Stimulated activated CD4-positive, alpha-beta T cell treated with anti-CD3 and anti-CD28 coated beads, TNF-alpha, amount 100 ng/mL, for 24 hours (primary cell): ENCODE data around the gene TDRD7.

Source experiments
- DNase-seq, 3 experiments: peaks; one replicate each; pipeline ENCODE4 v3.0.0-alpha.2; 2020; ENCODE audit warnings: low read depth in 3 of 3

The TDRD7 gene

DNA sequence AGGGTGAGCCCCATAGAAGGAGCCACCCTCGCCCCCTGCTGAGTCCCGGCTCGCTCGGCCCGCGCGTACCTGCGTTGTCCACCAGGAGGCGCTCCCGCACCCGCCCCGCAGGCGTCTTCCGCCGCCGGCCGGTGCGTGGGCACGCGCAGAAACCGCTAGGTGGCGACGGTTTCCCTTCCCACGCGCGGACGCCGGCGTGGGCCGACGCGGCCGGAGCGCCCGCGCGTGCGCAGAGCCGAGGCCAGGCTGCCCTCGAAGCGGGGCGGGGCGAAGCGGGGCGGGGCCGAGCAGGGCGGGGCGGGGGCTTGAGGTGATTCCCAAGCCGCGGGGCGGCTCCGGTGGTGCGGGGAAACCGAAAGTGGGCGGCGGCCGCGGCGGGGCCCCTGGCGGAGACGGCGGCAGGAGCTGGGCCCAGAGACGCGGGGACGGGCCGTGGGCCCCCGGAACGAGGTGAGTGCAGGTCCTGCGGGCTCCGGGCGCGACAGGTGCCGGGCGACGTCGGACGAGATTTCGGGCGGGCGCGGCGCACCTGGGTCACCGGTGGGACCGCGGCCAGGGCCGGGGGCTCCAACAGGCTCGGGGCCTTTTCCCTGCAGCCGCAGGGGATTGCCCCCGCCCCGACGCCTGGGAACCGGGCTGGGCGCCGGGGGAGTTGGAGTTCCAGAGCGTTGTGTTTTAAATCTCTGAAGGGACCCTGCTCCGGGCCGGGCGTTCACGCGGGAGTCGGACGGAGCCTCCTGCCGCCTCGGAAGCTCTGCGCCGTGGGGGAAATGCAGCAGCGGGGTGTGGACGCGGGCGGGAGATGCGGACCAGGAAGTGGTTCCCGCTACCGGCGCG is at the start of gene TDRD7:
Gene TDRD7 (plus strand): TSS at position 308 of the 837 bp plus-strand sequence. CDS start 16,370 bp downstream, outside the sequence.
- peak; percentile 81 to 87 (median 84) for DNase-seq

- DNase-seq, result no peak
Measured at GRCh38 chr9:97362777-97363545, 48.9 kb upstream of the TDRD7 start.

- DNase-seq, result no peak
Measured at GRCh38 chr9:97363661-97364299, 48.1 kb upstream of the TDRD7 start.

DNA sequence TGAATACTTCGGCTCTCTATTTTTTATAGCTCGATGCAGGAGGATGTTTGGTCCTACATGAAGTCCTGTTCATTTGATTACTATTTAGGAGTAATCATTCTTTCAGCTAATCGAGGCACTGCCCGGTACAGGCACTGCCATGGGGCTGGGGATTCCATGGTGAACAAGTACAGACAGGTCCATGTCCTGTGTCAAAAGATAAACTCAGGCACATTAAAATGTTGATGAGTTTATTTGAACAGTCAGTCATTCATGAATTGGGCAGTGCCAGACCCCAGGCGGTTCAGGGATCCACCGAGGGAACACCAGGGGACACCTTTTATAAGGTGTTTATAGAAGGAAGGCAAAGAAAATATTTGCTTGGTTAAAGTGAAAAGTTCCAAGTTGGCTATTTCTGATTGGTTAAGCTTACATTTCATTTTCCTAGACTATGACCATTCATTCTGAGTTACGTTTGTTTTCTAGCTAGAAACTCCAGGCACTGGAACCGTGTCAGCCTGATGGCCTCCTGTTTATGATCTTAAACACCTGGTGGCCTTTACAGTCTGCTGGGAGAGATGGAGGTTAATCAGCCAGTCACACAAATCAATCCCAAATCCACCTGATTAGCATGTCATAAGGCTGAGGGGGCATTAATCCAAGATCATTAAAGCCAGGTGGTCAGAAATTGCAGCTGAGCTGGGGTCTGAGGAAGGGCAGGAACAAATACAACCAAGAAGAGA is 47.0 kb upstream of the TDRD7 start:
- no peak for DNase-seq

- no peak for DNase-seq
Measured at GRCh38 chr9:97365634-97366033, 46.3 kb upstream of the TDRD7 start.

GRCh38 chr9:97366476-97366875 is 45.4 kb upstream of the TDRD7 start:
- no peak for DNase-seq

- DNase-seq, result no peak
Measured at GRCh38 chr9:97366889-97367288, 45.0 kb upstream of the TDRD7 start.

DNA sequence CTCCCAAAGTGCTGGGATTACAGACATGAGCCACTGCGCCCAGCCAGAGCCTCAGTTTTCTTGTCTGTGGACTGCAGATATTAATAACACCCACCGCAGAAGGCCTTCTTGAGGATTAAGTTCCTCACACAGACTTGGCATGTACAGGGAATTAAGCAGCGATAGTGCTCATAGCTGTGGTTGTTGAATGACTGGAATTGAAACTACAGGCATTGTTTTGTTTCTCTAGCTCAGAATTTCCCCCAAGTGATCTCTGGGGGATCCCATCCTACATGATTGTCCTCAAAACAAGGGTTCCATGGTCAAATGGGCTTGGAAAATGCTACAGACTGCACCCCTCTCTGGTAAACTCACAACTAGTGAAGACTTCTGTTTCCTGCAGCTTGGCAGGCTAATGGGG is 44.2 kb upstream of the TDRD7 start:
- no peak for DNase-seq

- DNase-seq, result no peak
Measured at GRCh38 chr9:97368964-97369363, 42.9 kb upstream of the TDRD7 start.

GRCh38 chr9:97372580-97372979 is 39.3 kb upstream of the TDRD7 start:
- no peak for DNase-seq

- DNase-seq, result no peak
Measured at GRCh38 chr9:97373331-97373730, 38.6 kb upstream of the TDRD7 start.

DNA sequence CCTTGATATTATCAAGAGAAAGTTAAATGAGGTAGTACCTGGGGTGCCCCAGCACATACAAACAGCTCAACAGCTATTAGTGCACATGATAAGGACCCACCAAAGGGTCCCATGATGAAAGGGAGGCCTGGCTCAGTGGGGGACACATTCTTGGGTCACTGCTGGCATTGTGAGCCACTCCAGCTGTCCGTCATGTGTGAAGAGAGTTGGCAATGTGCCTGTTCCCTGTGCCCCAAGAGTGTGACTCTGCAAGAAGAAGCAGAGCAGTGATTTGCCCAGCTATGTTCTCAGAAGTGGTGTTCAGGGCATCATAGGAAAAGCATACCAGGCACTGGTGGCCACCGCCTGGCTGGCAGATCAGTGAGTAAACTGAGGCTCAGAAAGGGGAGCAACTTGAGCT is 37.1 kb upstream of the TDRD7 start:
- no peak for DNase-seq

DNA sequence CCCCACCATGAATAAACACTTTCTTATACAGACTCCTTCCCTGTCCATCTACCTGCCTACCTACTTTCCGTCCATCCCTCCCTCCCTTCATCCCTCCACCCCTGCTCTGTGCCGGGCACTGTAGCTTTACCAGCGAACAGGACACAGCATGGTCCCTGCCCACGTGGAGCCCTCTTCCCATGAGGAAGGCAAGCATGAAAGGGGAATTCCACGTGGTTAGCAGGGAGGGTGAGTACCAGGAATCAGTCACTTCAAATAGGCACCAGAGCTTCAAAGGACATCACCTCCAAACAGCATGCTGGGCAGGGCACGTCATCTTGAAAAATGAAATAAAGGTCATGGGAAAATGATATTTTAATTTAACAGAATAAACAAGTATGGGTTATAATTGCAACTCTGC is 35.0 kb upstream of the TDRD7 start:
- DNase-seq, result no peak

- DNase-seq, result no peak
Measured at GRCh38 chr9:97382099-97382718, 29.7 kb upstream of the TDRD7 start.

DNA sequence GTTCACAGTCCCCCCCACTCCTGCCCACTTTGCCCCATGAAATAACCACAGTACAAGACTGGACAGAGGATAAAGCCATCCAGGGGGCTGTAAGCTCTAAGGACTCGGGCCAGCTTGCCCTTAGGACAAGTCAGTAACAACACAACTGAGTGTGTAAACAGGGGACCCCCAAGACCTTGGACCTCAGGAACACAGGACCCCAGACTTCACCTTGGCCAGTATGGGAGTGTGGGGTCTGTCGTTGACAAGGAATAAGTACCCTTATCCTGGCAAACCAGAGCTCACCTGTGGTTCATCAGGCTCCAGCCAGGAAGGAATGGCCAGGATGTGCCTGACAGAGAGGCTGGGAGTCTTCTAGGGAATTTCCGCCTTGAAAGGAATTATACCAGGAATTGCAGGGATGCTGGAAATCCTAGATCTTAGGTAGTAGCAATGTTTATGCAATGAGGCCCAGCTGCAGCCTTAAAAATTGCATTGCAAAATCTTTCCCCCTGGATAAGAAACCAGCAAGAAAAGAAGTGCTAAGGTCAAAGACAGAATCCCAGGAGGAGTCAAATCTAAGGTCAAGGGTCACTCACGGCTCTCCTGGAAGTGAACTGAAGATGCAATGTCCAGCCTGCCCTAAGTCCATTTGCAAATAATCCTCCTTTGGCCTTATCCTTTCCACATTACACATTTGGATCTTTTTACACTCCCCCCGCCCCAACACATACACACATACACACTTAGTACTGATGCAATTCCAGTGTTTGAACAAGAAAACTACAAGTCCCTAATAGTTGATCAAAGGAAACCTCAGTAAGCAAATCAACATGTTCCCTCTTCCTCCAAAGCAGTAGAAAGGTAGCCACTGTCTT is 27.3 kb upstream of the TDRD7 start:
- no peak for DNase-seq

- DNase-seq, result no peak
Measured at GRCh38 chr9:97385626-97386264, 26.2 kb upstream of the TDRD7 start.

GRCh38 chr9:97386265-97386633 is 25.6 kb upstream of the TDRD7 start:
- no peak for DNase-seq

- peak; percentile 51 to 76 (median 54) for DNase-seq
Measured at GRCh38 chr9:97386733-97387503, 25.0 kb upstream of the TDRD7 start.

DNA sequence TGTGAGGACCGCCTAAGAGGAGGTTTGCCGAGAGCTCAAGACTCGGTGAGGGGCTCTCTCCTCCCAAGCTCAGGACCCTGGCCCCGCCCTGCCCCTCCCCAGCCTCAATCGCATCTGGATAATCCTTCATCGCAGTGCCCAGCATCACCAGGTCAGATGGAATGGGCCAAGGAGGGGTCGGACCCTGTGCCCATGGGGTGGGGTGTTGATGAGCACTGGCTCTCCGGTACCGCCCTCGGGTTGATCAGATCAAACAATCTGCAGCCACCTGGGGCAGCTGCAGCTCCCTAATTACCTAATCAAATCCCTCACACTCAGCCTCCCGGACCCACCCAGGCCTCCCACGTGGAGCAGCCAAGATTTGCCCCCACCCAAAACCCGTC is 24.4 kb upstream of the TDRD7 start:
- no peak for DNase-seq
